Ecto neural progenitor cell (in vitro differentiated cells): ENCODE measurements around the gene GART.

ENCODE experiments used
- DNase-seq: peaks from one replicate; pipeline ENCODE4 v3.0.0-alpha.2; 2018; ENCODE audit warnings: low spot score

The GART gene

GRCh38 chr21:33461538-33462250 is 80.2 kb downstream of the GART start:
- DNase-seq, result no peak

- DNase-seq, result no peak
Observed at GRCh38 chr21:33458861-33459260, 83.1 kb downstream of the GART start.

- no peak for DNase-seq
Observed at GRCh38 chr21:33455686-33456446, 86.1 kb downstream of the GART start.
